Lung (tissue), 12 donors: ENCODE data around the gene ANO1. TPM values are rescaled to one million over a fixed set of nuclear protein-coding genes. Genes with fewer than 3 reads are reported as not detected.

Experiments used
- ATAC-seq: fragments of 200-7000 bp; cut with Tn5 transposase; one replicate; pipeline ENCODE4 v1.9.1; 2020; ENCODE audit warnings: moderate number of reproducible peaks; ENCODE audit not compliant: insufficient read depth, low FRiP score
- DNase-seq, 3 donors: peaks; one replicate each; pipeline ENCODE4 v3.0.0-alpha.2; 2013 to 2017
- H3K27ac ChIP-seq, 2 donors: one replicate each; pipeline ENCODE4 v1.5.1; 2013; ENCODE audit warnings: mild to moderate bottlenecking in 2 of 2, moderate library complexity in 2 of 2, control low read depth in 1 of 2, inconsistent platforms in 1 of 2, low read depth in 1 of 2, low read length in 1 of 2
- H3K27me3 ChIP-seq, 3 donors: one replicate each; pipeline ENCODE4 v1.5.1; 2013; ENCODE audit warnings: low read length in 2 of 3; ENCODE audit not compliant: control insufficient read depth in 3 of 3, insufficient read depth in 3 of 3
- H3K36me3 ChIP-seq, 4 donors: one replicate each; pipeline ENCODE4 v1.5.1; 2013; ENCODE audit warnings: low read length in 4 of 4, mild to moderate bottlenecking in 1 of 4, moderate library complexity in 1 of 4; ENCODE audit not compliant: control insufficient read depth in 4 of 4, insufficient read depth in 4 of 4
- H3K4me1 ChIP-seq, 5 donors: one replicate each; pipeline ENCODE4 v1.5.1; 2013; ENCODE audit warnings: low read length in 5 of 5, mild to moderate bottlenecking in 2 of 5, moderate library complexity in 1 of 5; ENCODE audit not compliant: control insufficient read depth in 5 of 5, insufficient read depth in 5 of 5
- H3K4me3 ChIP-seq: one replicate; pipeline ENCODE4 v1.5.1; 2013; ENCODE audit warnings: mild to moderate bottlenecking, control low read depth, moderate library complexity
- H3K9ac ChIP-seq, 2 donors: one replicate each; pipeline ENCODE4 v1.5.1; 2013; ENCODE audit warnings: low read length in 2 of 2, control low read depth in 1 of 2; ENCODE audit not compliant: insufficient read depth in 1 of 2
- H3K9me3 ChIP-seq, 4 donors: one replicate each; pipeline ENCODE4 v1.5.1; 2013; ENCODE audit warnings: low read length in 3 of 4, mild to moderate bottlenecking in 1 of 4, moderate library complexity in 1 of 4; ENCODE audit not compliant: control insufficient read depth in 4 of 4, insufficient read depth in 3 of 4
- WGBS, 2 donors: extraction: QIAGEN DNeasy Blood & Tissue Kit; methylation state at CpG; one replicate each; pipeline ENCODE4 v1.1.7; 2013; 5-methylcytosine and 5-hydroxymethylcytosine counted together
- polyA plus RNA-seq, 2 donors: library from polyadenylated mRNA; stranded (reverse); fragments of 200-250 nt; gene quantifications; one replicate each; pipeline ENCODE4 v1.2.1, GENCODE V29; 2013
- total RNA-seq, 2 donors: library from RNA; depleted of rRNA in 1 of 2; stranded (reverse); fragments of >200 nt in 1 of 2; gene quantifications; one replicate each; pipeline ENCODE4 v1.2.1, GENCODE V29; 2014 to 2021
- TF ChIP-seq, protein P1 (sequence below): IDR thresholded peaks from 2 replicates; pipeline ENCODE4 v1.5.1; 2012; ENCODE audit warnings: mild to moderate bottlenecking; ENCODE audit errors: control extremely low read depth, extremely low read depth
- donor health status: control.
- donor health status: control.
- donor health status: Bipolar disorder and iron deficiency.
- donor health status: healthy.
- donor health status: DM: yes; HTN: yes; CAD: no.

The ANO1 gene
- total and polyA plus RNA-seq, 4 donors = 1.2 to 10.8 (median 5.5) TPM

DNA sequence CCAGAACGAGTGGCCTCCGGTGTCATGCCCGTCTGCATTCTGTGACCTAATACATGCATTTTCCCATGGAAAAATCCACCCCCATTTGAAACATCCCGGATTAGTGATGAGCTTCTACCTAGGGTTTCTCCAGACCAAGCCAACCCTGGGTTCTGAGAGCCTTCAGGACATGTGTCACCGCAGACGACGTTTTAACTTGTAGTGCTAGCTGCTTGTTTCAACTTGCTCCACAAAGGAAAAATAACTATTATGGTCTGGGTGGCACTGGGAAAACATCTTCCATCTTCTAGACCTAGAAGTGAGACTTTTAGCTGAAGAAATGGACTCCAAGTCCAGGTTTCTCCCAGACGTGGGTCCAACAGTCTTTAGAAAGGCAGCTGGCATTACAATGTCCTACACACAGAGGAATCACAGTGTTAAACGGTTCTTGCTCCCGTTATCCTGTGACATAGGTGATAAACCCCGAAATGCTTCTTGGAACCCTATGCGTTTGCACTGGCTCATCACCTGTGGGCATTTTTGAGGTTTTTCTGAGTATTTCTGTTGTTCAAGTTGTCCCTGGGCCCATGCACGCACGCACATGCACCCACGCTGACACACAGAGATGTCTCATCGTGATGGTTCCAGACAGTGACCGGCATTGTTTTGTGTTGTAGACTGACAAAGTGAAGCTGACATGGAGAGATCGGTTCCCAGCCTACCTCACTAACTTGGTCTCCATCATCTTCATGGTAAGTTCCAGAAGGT is 78.3 kb downstream of the ANO1 start:
- WGBS, 2 donors = 87 to 88% methylated on average over 18 of the region's 18 CpGs
- Histone ChIP-seq H3K4me3 (no peak overlapping the region), H3K27me3 (no peaks in the 10 kb centered on the region), H3K9me3 (peaks cover 0 to 5% (median 0%) of the 10 kb centered on the region in 4 donors), H3K4me1 (no peaks in the 10 kb centered on the region), H3K36me3 (no peaks in the 10 kb centered on the region), H3K9ac (no peak overlapping the region), H3K27ac (no peak overlapping the region)
- no peak for DNase-seq
- no peak for ATAC-seq
- TF ChIP-seq, protein P1, sequence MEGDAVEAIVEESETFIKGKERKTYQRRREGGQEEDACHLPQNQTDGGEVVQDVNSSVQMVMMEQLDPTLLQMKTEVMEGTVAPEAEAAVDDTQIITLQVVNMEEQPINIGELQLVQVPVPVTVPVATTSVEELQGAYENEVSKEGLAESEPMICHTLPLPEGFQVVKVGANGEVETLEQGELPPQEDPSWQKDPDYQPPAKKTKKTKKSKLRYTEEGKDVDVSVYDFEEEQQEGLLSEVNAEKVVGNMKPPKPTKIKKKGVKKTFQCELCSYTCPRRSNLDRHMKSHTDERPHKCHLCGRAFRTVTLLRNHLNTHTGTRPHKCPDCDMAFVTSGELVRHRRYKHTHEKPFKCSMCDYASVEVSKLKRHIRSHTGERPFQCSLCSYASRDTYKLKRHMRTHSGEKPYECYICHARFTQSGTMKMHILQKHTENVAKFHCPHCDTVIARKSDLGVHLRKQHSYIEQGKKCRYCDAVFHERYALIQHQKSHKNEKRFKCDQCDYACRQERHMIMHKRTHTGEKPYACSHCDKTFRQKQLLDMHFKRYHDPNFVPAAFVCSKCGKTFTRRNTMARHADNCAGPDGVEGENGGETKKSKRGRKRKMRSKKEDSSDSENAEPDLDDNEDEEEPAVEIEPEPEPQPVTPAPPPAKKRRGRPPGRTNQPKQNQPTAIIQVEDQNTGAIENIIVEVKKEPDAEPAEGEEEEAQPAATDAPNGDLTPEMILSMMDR = no peak

DNA sequence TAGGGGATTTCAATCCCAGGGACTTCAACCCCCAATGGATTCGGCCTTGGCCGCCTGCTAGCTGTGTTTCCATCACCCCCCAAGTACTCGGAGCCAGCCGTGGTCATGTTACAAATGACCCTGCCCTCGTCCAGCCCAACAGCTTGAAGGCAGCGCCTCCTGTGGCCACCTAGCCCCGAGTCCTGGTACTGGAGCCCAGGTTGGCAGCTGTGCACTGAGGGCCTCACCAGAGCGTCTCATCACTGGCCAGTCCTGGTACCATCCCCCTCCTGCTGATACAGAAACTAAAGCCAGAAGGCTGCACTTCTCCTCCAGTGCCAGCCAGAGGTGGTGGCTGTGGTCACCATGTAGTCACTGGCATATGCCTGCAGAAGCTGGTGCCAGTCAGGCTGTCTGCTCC is 80.1 kb downstream of the ANO1 start:
- ATAC-seq = no peak
- WGBS, 2 donors = 43 to 45% methylated on average over 8 of the region's 8 CpGs

DNA sequence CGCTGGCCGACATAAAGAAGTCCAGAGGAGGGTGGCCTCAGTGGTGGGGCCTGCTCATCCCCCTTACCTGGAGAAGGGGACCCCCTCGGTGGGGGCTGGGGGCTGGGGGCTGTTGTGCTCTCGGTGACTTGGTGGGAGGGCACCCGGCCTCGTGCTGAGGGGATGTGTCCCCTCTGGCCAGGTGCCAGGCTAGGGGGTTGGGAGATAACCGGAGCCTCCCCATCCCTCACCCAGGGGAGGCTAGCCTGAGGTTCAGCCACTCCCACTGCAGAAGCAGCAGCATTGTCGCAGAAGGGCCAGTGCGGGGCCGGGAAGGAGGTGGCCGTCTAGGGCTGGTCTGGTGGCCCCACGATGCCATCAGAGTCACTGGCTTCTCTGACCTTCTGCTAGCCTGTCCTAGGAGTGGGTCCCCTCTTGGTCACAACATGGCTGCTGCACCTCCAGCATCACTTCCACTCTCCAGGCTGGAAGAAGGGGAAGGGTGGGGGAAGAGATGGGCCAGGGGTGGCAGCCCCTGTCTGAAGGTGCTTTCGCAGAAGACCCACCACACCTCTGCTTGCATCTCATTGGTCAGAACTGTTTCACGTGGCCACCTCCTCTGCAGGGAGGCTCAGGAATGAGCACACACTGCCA is 80.8 kb downstream of the ANO1 start:
- no peaks in the 10 kb centered on the region for H3K36me3 ChIP-seq
- DNase-seq (no peak), ATAC-seq (no peak)
- no peak overlapping the region for H3K27ac ChIP-seq
- no peak overlapping the region for H3K9ac ChIP-seq
- H3K4me3 ChIP-seq = no peak overlapping the region
- no peaks in the 10 kb centered on the region for H3K4me1 ChIP-seq
- peaks cover 0 to 5% (median 0%) of the 10 kb centered on the region in 4 donors for H3K9me3 ChIP-seq
- TF ChIP-seq, protein P1 = no peak
- no peaks in the 10 kb centered on the region for H3K27me3 ChIP-seq
- 87 to 91% methylated on average over 14 of the region's 14 CpGs for WGBS, 2 donors

More for the DNA sequence above, 80.1 kb downstream of the ANO1 start:
- no peak overlapping the region for H3K4me3 ChIP-seq
- no peak overlapping the region for H3K27ac ChIP-seq
- peak; percentile 10 to 54 (median 28) for DNase-seq
- no peaks in the 10 kb centered on the region for H3K4me1 ChIP-seq
- peaks cover 0 to 5% (median 0%) of the 10 kb centered on the region in 4 donors for H3K9me3 ChIP-seq
- TF ChIP-seq, protein P1 = no peak
- H3K36me3 ChIP-seq = no peaks in the 10 kb centered on the region
- H3K9ac ChIP-seq = no peak overlapping the region
- no peaks in the 10 kb centered on the region for H3K27me3 ChIP-seq
